Measurements from ENCODE around the gene SYNJ1.
"Not testable (repeated sequence)": the region's sequence is repeated elsewhere in the genome, so short reads cannot be mapped to it uniquely, and the experiment has no call there.

SYNJ1 gene

DNA sequence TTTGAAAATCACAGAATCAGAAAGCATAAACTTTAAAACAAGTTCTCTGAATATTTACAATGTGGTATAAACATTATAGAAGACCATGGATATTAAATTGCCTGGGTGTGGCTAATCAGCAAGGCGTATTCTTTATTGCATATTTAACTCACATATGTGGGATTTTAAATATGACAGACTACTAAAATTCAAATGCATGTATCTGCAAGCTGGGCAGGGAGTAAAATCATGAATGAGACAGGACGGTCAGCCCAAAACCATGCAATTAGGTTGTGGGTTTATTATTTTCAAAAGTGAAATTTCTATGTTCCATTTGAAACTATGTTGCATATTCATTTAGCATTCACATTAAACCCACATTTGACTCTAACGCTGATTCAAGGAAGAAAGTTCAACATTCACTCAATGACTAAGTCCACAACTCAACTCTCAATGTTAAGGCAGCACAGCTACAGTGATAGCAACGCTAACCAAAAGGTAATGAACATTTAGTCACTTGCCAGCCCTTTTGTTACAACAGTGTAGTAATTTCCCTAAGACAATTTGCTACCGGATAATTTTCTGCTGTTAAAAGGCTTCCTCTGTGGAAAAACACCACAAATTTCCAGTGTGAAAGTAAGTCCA, 6.3 kb upstream of the SYNJ1 start:
- no peak for DNase-seq (ENCODE audit: low read depth)

DNA sequence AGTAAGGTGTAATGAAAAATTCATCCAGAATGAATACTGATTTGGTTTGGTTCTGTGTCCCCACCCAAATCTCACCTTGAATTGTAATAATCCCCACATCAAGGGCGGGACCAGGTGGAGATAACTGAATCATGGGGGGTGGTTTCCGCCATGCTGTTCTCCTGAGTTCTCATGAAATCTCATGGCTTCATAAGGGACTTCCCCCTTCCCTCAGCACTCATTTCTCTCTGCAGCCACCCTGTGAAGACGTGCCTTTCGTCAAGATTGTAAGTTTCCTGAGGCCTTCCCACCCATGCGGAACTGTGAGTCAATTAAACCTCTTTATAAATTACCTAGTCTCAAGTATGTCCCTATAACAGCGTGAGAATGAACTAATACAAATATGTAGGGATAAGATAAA, 5.5 kb upstream of the SYNJ1 start:
- peak; percentile 35 for DNase-seq (ENCODE audit: low read depth)

DNA sequence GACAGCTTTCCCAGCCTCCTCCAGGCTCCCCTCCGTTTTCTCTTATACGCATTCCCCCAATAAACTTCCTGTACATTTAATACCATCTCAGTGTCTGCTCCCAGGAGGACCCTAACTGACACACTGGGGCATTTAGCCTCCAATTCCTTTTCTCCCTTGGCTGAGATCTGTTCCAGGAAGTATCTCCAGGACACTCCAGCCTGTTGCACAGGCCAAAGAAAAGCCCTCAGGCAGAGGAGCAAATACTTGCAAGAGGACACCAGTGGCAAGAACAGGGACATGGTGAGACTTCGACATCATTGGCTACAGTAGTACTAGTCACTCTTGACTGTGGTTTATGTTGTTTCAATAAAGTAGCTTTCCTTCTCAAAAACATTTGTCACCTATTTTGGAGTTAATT, 4.7 kb upstream of the SYNJ1 start:
- DNase-seq (ENCODE audit: low read depth) = no peak

DNA sequence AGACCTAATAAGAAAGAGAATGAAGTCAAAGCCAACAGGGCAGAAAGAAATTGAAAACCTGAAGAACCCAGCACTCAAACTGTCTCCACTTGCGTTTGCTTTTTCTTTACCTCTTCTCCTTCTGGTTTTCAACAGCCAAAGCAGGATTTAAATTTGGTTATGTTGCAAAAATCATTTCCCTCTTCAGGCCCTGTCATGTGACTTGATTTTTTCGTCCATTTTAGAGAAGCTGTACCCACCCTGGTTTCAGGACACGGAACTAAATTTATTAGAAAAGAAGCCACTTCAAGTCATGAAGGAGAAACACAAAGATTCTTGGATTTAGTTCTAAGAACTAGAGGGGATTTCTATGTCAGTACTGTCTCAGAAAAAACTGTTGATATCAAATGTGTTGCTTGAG, 1.0 kb upstream of the SYNJ1 start:
- DNase-seq (ENCODE audit: low read depth) = no peak

DNA sequence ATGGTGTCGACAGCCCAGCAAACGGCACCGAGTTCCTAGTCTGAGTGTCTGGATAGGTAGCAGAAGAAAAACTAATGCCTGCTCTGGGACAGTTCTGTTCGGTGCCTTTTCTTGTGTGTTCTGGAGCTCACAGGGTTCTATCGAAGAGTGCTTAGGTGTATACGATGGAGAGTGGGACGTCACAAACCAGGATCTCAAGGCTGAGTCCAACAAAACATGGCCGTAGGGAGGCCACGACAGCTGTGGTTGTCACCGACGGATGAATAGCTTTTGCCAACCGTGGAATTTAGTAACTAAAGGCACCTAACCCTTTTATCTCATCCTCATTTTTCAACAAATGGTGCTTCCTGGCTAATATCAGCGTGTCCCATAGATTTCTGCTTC, 635 bp upstream of the SYNJ1 start:
- DNase-seq (ENCODE audit: low read depth) = no peak

DNA sequence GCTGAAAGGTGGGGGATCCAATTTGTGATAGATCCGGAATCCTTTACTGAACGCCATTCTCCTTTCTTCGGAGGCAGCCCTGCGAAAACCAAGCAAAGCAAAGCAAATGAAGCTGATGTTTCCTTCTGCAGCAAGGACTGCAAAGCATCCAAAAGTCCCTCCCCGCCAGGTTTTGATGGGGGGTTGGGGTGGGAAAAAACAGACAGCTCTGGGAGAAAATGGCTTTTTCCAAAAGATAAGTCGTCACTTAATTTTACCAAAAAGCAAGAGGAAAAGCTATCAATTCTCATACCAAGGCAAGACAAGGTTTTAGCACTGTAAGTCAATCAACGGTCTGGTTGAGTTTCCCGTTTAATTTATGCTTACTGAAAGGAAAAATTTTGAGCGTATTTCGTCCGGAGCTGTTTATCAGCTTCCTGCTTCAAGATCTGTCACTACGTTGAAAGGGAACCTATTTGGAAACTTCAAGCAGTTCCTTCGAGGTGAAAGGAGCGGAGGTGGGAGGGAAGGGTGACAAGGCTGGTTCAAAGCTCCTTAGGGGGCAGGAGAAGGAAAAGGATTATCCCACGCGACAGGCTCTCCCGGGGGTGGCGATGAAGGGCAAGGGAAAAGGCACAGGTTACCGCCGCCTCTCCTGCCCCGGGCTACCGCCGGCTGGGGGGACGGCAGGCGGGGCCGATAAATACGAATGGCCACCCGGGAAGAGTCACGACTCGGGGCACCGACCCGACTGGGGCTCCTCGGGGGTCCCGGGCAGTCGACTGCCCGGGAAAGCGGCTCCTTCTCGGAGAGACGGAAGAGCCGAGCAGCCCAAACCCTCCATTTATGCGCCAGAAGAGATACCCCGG, 750 bp downstream of the SYNJ1 start:
- no peak for DNase-seq (ENCODE audit: low read depth)

DNA sequence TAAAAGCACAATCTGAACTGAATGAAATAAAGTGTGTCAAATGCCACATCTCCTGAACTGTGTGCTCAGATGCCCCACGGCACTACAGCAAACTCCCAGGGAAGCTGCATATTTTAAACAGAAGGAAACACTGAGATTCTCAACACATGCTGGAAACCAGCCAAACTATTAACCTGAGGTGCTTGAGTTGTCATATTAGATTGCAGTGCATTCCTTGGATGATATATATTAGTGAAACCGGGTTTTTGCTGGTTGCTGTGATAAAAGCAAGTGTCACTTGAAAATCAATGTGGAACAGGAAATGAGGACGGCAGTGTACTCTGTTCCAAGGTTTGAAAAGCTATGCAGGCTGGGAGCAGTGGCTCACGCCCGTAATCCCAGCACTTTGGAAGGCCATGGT, 8.7 kb downstream of the SYNJ1 start:
- DNase-seq (ENCODE audit: low read depth) = no peak

DNA sequence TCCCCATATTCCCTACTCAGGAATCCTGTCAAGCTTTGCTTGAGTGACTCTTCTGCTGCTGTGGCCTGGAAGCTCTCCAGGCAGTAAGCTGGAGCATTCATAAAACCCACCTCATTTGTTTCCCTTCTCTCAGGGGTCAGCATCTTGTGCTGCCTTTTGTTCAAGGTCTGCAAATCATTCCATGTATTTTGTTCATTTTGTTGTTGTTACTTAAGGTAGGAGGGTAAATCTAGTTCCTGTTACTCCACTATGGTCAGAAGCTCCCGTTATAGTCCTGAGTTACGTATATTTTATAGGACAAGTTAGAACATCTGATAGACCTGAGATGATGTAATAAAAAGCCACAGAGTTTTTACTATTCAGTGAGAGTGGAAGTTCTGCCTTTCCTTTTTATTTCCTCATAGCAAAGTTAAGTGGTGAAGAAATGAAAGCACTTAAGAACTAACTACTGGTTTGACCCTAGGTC, 9.9 kb downstream of the SYNJ1 start:
- no peak for DNase-seq (ENCODE audit: low read depth)

DNA sequence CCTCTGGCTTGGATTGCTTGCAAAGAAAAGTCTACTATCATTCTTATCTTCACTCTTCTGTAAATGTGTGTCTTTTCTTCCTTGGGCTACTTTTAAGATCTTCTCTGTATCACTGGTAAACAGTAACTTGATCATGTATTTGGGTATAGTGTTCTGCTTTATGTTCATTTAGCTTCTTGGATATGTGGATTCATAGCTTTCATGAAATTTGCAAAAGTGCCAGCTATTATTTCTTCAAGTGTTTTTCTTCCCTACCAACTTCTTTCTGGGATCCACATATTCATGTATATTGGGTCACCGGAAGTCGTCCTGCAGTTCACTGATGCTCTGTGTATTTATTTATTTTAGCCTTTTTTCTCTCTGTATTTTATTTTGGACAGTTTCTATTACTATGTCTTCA, 11.3 kb downstream of the SYNJ1 start:
- no peak for DNase-seq (ENCODE audit: low read depth)

DNA sequence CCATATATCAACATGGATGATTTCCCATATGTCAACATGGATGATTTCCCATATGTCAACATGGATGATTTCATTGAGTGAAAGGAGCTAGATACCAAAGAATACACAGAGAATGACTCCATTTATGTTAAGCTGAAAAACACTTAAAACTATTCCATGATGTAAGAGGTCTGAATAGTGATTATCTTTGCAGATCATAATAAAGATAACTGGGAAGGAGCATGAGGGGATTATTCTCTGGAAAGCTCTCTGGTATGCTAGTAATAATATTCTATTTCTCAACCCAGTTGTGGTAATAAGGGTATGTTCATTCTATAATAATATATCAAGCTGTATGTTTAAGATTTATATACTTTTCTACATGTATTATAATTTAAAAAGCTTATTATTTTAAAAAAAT, 14.1 kb downstream of the SYNJ1 start:
- no peak for DNase-seq (ENCODE audit: low read depth)

DNA sequence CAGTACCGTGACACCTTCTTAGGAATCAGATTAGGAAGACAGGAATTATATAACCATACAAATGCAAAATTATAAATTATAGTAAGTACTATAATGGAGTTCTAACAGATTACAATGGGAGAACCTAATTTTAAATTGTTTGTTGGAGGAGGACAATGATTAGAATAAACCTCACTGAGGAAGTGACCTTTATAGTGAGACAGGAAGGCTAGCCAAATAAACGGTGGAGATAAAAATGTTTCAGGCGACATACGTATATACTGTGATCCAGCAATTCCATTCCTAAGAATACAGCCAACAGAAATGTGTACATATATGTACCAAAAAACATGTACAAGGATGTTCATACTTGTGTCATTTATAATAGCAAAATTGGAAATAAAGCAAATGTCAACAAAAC, 15.2 kb downstream of the SYNJ1 start:
- no peak for DNase-seq (ENCODE audit: low read depth)

DNA sequence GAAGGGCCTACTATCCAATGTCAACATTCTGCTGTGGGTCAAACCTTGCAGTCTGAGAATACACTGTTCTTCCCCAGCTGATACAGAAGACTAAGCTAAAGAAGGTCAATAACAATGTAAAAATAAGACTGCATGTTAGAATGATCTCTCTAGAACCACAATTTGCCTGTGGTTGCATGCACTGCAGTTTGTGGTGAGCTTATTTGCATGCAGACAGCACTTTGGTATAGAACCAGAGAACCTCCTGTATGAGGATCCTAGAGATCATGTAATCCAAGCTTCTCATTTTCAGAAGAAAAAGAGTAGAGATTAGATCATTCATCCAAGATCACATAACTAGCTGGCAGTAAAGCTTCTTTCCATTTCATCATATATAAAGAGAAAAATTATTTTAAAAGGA, 15.8 kb downstream of the SYNJ1 start:
- DNase-seq (ENCODE audit: low read depth) = no peak

DNA sequence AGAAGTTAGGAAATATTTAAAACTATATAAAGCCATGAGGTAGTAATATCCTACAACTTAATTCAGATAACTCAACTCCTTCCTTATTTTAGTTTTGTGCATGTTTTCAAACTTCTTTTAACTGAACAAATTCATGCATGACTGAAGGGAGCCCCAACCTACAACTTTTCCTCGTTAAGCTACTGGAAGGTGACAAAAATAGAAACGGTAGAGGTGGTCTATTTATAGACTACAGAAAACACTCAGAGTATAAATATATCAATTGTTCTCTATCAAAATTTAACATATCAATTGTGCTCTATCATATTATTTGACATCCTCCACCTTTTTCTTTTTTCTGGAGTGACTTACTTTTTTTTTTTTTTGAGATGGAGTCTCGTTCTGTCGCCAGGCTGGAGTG, 16.8 kb downstream of the SYNJ1 start:
- DNase-seq (ENCODE audit: low read depth) = no peak

DNA sequence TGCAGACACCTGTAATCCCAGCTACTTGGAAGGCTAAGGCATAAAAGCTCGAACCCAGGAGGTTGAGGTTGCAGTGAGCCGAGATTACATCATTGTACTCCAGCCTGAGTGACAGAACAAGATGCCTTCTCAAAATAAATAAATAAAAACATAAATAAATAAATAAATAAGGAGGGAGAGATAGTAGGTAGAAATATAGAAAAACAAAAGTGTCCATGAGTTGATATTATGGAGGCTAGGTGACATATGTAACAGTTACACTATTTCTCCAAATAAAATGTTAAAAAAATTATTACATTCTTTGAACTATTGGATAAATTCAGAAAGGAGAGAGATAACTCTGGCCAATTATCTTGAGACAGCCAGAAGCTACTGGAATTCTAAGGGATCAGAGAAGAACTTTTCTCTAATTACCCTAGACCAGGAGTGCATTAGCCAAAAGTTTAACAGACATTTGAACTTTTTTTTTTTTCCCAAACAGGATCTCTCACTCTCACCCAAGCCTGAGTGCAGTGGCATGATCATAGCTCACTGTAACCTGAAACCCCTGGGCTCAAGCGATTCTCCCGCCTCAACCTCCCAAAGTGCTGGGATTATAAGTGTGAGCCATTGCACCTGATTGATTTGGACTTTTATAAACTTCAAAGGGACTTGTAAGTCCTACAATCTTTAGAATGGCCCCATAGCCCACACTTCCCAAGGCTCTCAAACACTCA, 17.6 kb downstream of the SYNJ1 start:
- DNase-seq (ENCODE audit: low read depth) = no peak

DNA sequence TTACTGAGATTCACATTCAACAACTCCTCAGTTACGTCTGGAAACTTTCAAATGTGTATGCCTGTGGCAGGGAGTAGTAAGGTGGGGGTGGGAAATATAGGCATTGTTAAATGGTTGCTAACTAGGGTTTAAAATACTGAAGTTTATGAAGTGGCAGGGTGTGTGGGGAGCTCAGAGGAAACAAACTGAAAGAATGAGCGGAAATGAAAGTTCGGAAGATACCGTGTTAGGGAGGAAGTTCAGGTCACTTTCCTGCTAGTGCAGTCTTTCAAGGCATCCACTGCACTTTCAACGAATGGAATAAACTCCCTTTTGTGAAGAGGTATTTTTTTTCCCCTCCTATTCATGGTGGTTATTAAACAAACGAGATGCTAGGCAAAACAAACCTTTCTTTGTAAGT, 19.7 kb downstream of the SYNJ1 start:
- DNase-seq (ENCODE audit: low read depth) = no peak

DNA sequence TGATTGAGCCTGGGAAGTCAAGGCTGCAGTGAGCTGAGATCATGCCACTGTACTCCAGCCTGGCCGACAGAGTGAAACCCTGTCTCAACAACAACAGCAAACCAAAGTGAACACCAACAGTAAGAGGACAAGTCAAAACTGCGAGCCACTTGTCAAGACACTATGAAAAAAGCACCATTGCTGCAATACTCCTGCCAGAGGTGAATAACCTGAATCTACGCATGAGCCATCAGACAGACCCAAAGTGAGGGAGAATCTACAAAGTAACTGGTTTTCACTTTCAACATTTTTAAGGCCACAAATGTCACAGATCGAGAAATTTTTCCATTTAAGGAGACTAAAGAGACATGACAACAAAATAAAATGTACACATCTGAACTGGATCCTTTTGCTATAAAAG, 21.9 kb downstream of the SYNJ1 start:
- DNase-seq (ENCODE audit: low read depth) = no peak

DNA sequence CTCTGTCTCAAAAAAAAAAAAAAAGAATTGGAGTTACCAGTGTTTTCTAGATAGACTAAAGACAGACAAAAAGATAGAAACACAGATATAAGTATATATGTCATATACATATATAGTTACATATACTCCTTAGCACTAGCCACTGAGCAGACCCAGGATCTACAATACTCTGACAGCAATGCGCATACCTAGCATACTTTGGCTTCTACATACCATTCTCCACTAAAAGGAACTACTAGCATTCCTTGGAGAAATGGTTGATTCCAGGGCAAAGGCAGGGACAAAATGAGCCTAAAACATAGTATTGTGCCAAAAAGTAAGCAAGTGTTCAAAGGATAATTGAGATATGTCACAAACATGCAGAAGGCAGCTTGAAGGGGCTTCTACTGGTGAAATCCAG, 22.7 kb downstream of the SYNJ1 start:
- no peak for DNase-seq (ENCODE audit: low read depth)

DNA sequence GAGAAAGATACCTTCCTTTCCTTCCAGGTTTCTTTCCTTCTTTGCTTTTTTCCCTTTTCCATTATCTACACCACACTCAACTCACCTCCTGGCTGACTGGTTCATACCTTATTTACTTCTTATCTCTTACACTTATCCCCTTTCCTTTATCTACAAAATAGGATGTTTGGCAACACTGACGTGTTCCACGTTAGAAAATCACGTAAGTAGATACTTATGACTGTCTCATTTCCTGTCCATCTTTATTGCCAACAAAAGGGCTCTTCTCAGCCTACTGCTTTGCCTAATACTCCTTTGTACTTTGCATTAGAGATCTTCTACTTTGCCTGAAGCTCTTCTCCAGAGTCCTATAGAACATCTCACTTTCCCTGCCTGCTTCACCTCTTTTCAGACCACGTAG, 25.1 kb downstream of the SYNJ1 start:
- no peak for DNase-seq (ENCODE audit: low read depth)

DNA sequence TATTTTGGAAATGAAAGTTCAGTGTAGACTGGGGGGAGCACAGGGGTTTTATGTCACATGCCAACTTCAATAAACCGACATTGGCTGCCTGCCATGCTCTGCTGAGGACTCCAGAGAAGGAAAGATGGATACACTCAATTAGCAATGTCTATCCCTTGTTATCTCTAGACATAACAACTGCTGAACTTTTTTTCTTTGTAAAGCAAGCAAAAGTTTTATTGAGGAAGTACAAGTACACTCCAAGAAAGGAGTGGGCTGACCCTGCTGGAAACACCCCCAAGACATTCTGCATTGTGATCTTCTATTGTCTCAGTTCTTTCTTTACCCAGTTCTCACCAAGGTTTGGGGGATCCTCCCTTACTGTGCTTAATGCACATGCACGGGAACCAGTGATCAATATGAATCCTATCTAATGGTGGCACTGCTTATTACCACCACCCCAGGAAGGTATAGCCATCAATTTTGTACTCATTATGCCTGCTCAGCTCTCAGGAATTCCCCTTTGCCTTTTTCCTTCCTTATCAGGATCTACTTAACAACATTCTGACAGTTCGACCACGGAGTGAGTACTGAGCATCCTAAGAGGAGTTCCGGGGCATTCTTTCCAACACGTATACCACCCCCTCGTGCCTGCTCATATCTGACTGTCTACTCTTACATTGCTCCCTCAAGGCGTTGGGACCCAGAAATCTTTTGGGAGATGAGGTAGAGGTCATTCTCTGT, 28.7 kb downstream of the SYNJ1 start:
- DNase-seq (ENCODE audit: low read depth) = no peak

DNA sequence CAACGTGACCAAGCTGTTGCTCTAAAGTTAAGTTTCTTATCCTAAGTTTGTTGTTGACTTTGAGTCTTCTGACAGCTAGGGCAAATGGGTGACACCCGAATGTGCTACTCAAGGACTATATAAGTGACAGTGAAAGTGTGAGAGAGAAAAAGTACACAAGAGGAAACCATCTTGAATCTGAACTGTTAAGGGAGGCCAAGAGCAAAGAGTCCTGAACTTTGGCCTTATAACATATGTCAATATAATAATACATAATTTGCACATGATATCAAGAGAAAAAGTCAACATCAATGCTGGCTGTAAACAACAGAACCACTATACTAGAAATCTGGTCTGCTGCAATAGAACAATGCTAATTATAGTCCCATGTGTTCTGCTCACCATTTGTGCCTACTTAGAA, 29.5 kb downstream of the SYNJ1 start:
- no peak for DNase-seq (ENCODE audit: low read depth)

DNA sequence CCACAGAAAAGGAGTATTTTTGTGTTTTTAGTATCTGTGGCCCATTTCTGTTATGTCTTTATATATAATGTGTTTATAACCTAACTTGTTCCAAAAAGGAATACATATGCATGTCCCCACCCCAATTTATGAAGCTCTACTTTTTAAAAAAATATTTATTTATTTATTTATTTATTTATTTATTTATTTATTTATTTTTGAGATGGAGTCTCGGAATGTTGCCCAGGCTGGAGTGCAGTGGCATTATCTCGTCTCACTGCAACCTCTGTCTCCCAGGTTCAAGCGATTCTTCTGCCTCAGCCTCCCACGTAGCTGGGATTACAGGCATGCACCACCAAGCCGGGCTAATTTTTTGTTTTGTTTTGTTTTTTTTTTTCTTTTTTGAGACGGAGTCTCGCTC, 32.3 kb downstream of the SYNJ1 start:
- DNase-seq (ENCODE audit: low read depth) = not testable (repeated sequence)

DNA sequence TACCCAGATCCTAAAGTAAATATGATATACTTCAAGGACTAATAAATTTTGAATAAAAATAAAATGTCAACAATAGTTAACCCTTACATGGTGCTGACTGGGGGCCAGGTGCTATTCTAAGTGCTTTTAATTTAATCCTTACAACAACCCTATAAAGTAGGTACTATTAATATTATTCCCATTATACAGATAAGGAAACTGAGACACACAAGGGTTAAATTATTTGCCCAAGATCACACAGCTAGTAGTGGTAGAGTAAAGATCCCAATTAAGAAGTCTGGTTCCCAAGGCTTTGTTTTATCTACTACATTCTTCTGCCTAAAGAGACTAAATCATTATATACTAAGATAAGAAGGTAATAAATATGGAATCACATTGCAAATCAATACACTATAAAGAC, 34.2 kb downstream of the SYNJ1 start:
- DNase-seq (ENCODE audit: low read depth) = no peak

DNA sequence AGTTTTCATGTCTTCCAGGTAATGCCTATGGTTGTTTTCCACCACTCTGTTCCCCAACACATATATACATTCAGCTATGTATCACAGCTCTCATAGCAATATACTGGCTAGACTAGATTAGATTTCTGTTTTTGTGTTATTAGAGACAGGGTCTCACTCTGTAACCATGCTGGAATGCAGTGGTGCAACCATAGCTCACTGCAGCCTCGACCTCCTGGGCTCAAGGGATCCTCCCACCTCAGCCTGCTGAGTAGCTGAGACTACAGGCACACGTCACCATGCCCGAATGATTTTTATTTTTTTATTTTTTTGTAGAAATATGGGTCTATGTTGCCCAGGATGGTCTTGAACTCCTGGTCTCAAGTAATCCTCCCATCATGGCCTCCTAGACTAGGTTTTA, 37.7 kb downstream of the SYNJ1 start:
- no peak for DNase-seq (ENCODE audit: low read depth)

All from activated T-cell treated with anti-CD3 and anti-CD28 coated beads for 48 hours (primary cell).